H9 (cell line): ENCODE measurements around the gene MTARC2. TPM values are rescaled to one million over a fixed set of nuclear protein-coding genes. Genes with fewer than 3 reads are reported as not detected.

Experiments
- DNase-seq: peaks from one replicate; pipeline ENCODE4 v3.0.0-alpha.2; 2017
- H2AFZ ChIP-seq: one replicate; pipeline ENCODE4 v1.6.1; 2013; ENCODE audit warnings: mild to moderate bottlenecking, low read length, control low read depth, moderate library complexity
- H2AK5ac ChIP-seq: 2 replicates; pipeline ENCODE4 v1.6.1; 2013; ENCODE audit warnings: low read length, control low read depth, mixed read lengths; ENCODE audit not compliant: insufficient read length
- H2BK120ac ChIP-seq: one replicate; pipeline ENCODE4 v1.6.1; 2013; ENCODE audit warnings: low read depth, mild to moderate bottlenecking, low read length, control low read depth, inconsistent platforms; ENCODE audit not compliant: poor library complexity, severe bottlenecking
- H2BK12ac ChIP-seq: 2 replicates; pipeline ENCODE4 v1.6.1; 2013; ENCODE audit warnings: low read length, control low read depth, mixed read lengths, low read depth; ENCODE audit not compliant: insufficient read length
- H2BK15ac ChIP-seq: 2 replicates; pipeline ENCODE4 v1.6.1; 2013; ENCODE audit warnings: low read depth, low read length, control low read depth
- H2BK20ac ChIP-seq: one replicate; pipeline ENCODE4 v1.6.1; 2013; ENCODE audit warnings: low read depth, mild to moderate bottlenecking, low read length, control low read depth, inconsistent platforms; ENCODE audit not compliant: poor library complexity, severe bottlenecking
- H2BK5ac ChIP-seq: 2 replicates; pipeline ENCODE4 v1.6.1; 2013; ENCODE audit warnings: low read length, control low read depth, mixed read lengths; ENCODE audit not compliant: insufficient read length
- H3K14ac ChIP-seq: 2 replicates; pipeline ENCODE4 v1.6.1; 2013; ENCODE audit warnings: low read length, control low read depth; ENCODE audit not compliant: insufficient read depth
- H3K18ac ChIP-seq: 2 replicates; pipeline ENCODE4 v1.6.1; 2013; ENCODE audit warnings: low read depth, mild to moderate bottlenecking, mixed read lengths, low read length, control low read depth; ENCODE audit not compliant: insufficient read length
- H3K23ac ChIP-seq: 2 replicates; pipeline ENCODE4 v1.6.1; 2013; ENCODE audit warnings: low read length, control low read depth, mixed read lengths, low read depth; ENCODE audit not compliant: insufficient read length
- H3K23me2 ChIP-seq: 2 replicates; pipeline ENCODE4 v1.6.1; 2013; ENCODE audit warnings: low read depth, mild to moderate bottlenecking, mixed read lengths, low read length, control low read depth; ENCODE audit not compliant: insufficient read length, poor library complexity, severe bottlenecking
- H3K27ac ChIP-seq: 2 replicates; pipeline ENCODE4 v1.5.1; 2013; ENCODE audit warnings: low read length, control low read depth, mixed read lengths, low read depth; ENCODE audit not compliant: insufficient read length
- H3K27me3 ChIP-seq: 2 replicates; pipeline ENCODE4 v1.6.1; 2013; ENCODE audit warnings: low read length, control low read depth, inconsistent platforms; ENCODE audit not compliant: insufficient read depth
- H3K4ac ChIP-seq: 2 replicates; pipeline ENCODE4 v1.6.1; 2013; ENCODE audit warnings: low read depth, mild to moderate bottlenecking, control low read depth, inconsistent platforms, low read length, moderate library complexity
- H3K4me1 ChIP-seq: 2 replicates; pipeline ENCODE4 v1.6.1; 2013; ENCODE audit warnings: low read length, control low read depth, inconsistent platforms; ENCODE audit not compliant: insufficient read depth
- H3K4me2 ChIP-seq: 2 replicates; pipeline ENCODE4 v1.6.1; 2013; ENCODE audit warnings: low read length, control low read depth, mixed read lengths; ENCODE audit not compliant: insufficient read length, insufficient read depth
- H3K56ac ChIP-seq: 2 replicates; pipeline ENCODE4 v1.6.1; 2013; ENCODE audit warnings: low read depth, mild to moderate bottlenecking, mixed read lengths, low read length, control low read depth; ENCODE audit not compliant: insufficient read length
- H3K79me1 ChIP-seq: 2 replicates; pipeline ENCODE4 v1.6.1; 2013; ENCODE audit warnings: low read depth, mild to moderate bottlenecking, moderate library complexity, low read length, control low read depth, inconsistent platforms; ENCODE audit not compliant: insufficient read depth, poor library complexity, severe bottlenecking
- H3K79me2 ChIP-seq: 2 replicates; pipeline ENCODE4 v1.6.1; 2013; ENCODE audit warnings: low read length, control low read depth, inconsistent platforms; ENCODE audit not compliant: insufficient read depth
- H3K9ac ChIP-seq: 2 replicates; pipeline ENCODE4 v1.6.1; 2013; ENCODE audit warnings: low read length, control low read depth, mixed read lengths; ENCODE audit not compliant: insufficient read length; ENCODE audit errors: extremely low read depth
- H3K9me3 ChIP-seq: one replicate; pipeline ENCODE4 v1.6.1; 2013; ENCODE audit warnings: low read depth, low read length, inconsistent platforms; ENCODE audit not compliant: control insufficient read depth
- H3T11ph ChIP-seq: one replicate; pipeline ENCODE4 v1.6.1; 2013; ENCODE audit warnings: mild to moderate bottlenecking, low read length, control low read depth, inconsistent platforms
- H4K20me1 ChIP-seq: one replicate; pipeline ENCODE4 v1.6.1; 2013; ENCODE audit not compliant: control insufficient read depth, insufficient read length, insufficient read depth
- H4K5ac ChIP-seq: 2 replicates; pipeline ENCODE4 v1.6.1; 2013; ENCODE audit warnings: low read depth, mild to moderate bottlenecking, mixed read lengths, low read length, control low read depth; ENCODE audit not compliant: insufficient read length
- H4K8ac ChIP-seq: replicated peaks from 2 replicates; pipeline ENCODE4 v1.6.1; 2013; ENCODE audit warnings: low read length, control low read depth, mixed read lengths, low read depth; ENCODE audit not compliant: insufficient read length
- H4K91ac ChIP-seq: 2 replicates; pipeline ENCODE4 v1.6.1; 2013; ENCODE audit warnings: low read depth, mild to moderate bottlenecking, moderate library complexity, mixed read lengths, low read length, control low read depth; ENCODE audit not compliant: insufficient read length
- H3K27ac Mint-ChIP-seq, 3 experiments: 2 replicates in 2 of 3; 3 replicates in 1 of 3; pipeline ENCODE4 v1.8.0; 2020 to 2021; ENCODE audit warnings: mixed read lengths in 3 of 3, mild to moderate bottlenecking in 1 of 3, moderate library complexity in 1 of 3
- H3K27me3 Mint-ChIP-seq: 2 replicates; pipeline ENCODE4 v1.8.0; 2021; ENCODE audit warnings: low read depth, mild to moderate bottlenecking, moderate library complexity, mixed read lengths
- H3K36me3 Mint-ChIP-seq, 3 experiments: 2 replicates in 2 of 3; 3 replicates in 1 of 3; pipeline ENCODE4 v1.8.0; 2020 to 2021; ENCODE audit warnings: low read depth in 3 of 3, mixed read lengths in 3 of 3; ENCODE audit not compliant: insufficient read depth in 1 of 3
- H3K4me1 Mint-ChIP-seq, 2 experiments: 2 replicates each; pipeline ENCODE4 v1.8.0; 2020; ENCODE audit warnings: mixed read lengths in 2 of 2
- H3K4me3 Mint-ChIP-seq, 2 experiments: 2 replicates in 1 of 2; 3 replicates in 1 of 2; pipeline ENCODE4 v1.8.0; 2020 to 2021; ENCODE audit warnings: mild to moderate bottlenecking in 2 of 2, mixed read lengths in 2 of 2, moderate library complexity in 1 of 2
- H3K9me3 Mint-ChIP-seq, 2 experiments: 2 replicates in 1 of 2; 3 replicates in 1 of 2; pipeline ENCODE4 v1.8.0; 2020; ENCODE audit warnings: mild to moderate bottlenecking in 2 of 2, mixed read lengths in 2 of 2, moderate library complexity in 1 of 2
- WGBS: extraction: QIAGEN DNeasy Blood & Tissue Kit; methylation state at CpG from one replicate; pipeline ENCODE4 v1.1.7; 2013; ENCODE audit warnings: missing lambda C conversion rate, low lambda C conversion rate, mixed read lengths; ENCODE audit not compliant: insufficient read length; ENCODE audit errors: extremely low coverage; 5-methylcytosine and 5-hydroxymethylcytosine counted together
- total RNA-seq: library from RNA; stranded (reverse); gene quantifications from 2 replicates; pipeline ENCODE4 v1.2.1, GENCODE V29; 2021
- TF ChIP-seq, protein P1 (sequence below): fragments of 200-600 bp; sonication (generic); conservative IDR thresholded peaks from 3 replicates; pipeline ENCODE4 v1.8.0; 2021; ENCODE audit warnings: antibody characterized with exemption, mild to moderate bottlenecking

Gene MTARC2
- total RNA-seq, 1 experiment from 2014 or later, result 7.7 TPM

DNA sequence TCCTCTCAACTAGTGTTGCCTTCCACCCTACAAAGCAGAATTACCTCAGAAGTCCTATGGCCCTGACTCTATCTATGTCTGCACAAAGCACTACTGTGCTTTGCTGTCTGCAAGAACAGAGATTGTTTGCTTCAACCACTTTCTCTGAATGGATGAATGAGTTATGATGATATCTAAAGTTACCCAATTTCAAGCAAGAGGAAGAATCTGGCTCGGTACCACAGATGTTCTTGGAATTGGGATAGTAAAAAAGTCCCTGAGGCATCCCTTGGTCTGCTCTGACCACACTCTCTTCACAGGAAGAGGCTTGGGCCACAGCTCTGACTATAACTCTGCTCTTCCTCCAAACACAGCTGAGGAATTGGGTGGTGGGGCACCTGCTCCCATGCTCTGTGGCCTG lies 69.8 kb downstream of the MTARC2 start:
- H4K91ac ChIP-seq, result no peak overlapping the region
- no peaks in the 10 kb centered on the region for H3K23me2 ChIP-seq
- no peak overlapping the region for H3K23ac ChIP-seq
- no peaks in the 10 kb centered on the region for H4K20me1 ChIP-seq
- H2BK15ac ChIP-seq, result no peak overlapping the region
- no peak overlapping the region for H3K4ac ChIP-seq
- H3K14ac ChIP-seq, result no peak overlapping the region
- no peaks in the 10 kb centered on the region for H3K79me2 ChIP-seq
- H2BK5ac ChIP-seq, result no peak overlapping the region
- H3K9me3 ChIP-seq, result no peaks in the 10 kb centered on the region
- H3K9ac ChIP-seq, result no peak overlapping the region
- H3K4me2 ChIP-seq, result no peak overlapping the region
- no peaks in the 10 kb centered on the region for H3K27me3 Mint-ChIP-seq
- no peak overlapping the region for H3K4me3 Mint-ChIP-seq
- no peak overlapping the region for H2BK120ac ChIP-seq
- TF ChIP-seq, protein P1, sequence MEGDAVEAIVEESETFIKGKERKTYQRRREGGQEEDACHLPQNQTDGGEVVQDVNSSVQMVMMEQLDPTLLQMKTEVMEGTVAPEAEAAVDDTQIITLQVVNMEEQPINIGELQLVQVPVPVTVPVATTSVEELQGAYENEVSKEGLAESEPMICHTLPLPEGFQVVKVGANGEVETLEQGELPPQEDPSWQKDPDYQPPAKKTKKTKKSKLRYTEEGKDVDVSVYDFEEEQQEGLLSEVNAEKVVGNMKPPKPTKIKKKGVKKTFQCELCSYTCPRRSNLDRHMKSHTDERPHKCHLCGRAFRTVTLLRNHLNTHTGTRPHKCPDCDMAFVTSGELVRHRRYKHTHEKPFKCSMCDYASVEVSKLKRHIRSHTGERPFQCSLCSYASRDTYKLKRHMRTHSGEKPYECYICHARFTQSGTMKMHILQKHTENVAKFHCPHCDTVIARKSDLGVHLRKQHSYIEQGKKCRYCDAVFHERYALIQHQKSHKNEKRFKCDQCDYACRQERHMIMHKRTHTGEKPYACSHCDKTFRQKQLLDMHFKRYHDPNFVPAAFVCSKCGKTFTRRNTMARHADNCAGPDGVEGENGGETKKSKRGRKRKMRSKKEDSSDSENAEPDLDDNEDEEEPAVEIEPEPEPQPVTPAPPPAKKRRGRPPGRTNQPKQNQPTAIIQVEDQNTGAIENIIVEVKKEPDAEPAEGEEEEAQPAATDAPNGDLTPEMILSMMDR, result no peak
- peaks cover 5% of the 10 kb centered on the region; the same call in 1 of the 2 replicates for H3K4me1 ChIP-seq
- peaks cover 16 to 20% of the 10 kb centered on the region in 2 experiments for H3K4me1 Mint-ChIP-seq
- H3K27ac Mint-ChIP-seq, result peak overlapping the region in 1 of 3 experiments; percentile 65; a peak in 1 of 7 replicates
- peaks cover 29 to 57% (median 53%) of the 10 kb centered on the region in 3 experiments for H3K36me3 Mint-ChIP-seq
- no peak overlapping the region for H2BK20ac ChIP-seq
- no peak overlapping the region for H3K18ac ChIP-seq
- no peaks in the 10 kb centered on the region for H3K79me1 ChIP-seq
- H2AK5ac ChIP-seq, result no peak overlapping the region
- H3K27ac ChIP-seq, result no peak overlapping the region
- DNase-seq, result no peak
- H3K27me3 ChIP-seq, result no peaks in the 10 kb centered on the region
- H2BK12ac ChIP-seq, result no peak overlapping the region
- no peak overlapping the region for H4K8ac ChIP-seq
- no peak overlapping the region for H2AFZ ChIP-seq
- WGBS, result no CpG with 5 or more reads among the region's 1 CpG
- H3K56ac ChIP-seq, result no peak overlapping the region
- no peak overlapping the region for H3T11ph ChIP-seq
- H3K9me3 Mint-ChIP-seq, result peaks cover 0 to 3% of the 10 kb centered on the region in 2 experiments; a peak in 1 of 5 replicates
- H4K5ac ChIP-seq, result no peak overlapping the region
